GM12878 (cell line): ENCODE data around the gene UBASH3A. TPM values are rescaled to one million over a fixed set of nuclear protein-coding genes. Genes with fewer than 3 reads are reported as not detected.

Source experiments
- ATAC-seq: fragments of 200-7000 bp; cut with Tn5 transposase; 3 replicates; pipeline ENCODE4 v1.9.1; 2020; ENCODE audit warnings: mild to moderate bottlenecking, moderate library complexity
- BruUV-seq: library from RNA; stranded (reverse); fragments of 400-500 nt; replicated peaks from 2 replicates; lab custom pipeline; 2021; lab: Mats Ljungman, UMichigan
- CTCF ChIA-PET: fragments of 300-600 bp; sonication (Branson Sonifier 250); formaldehyde crosslinking; extraction: SDS; loops from one replicate; lab custom pipeline; 2021; ENCODE audit warnings: inconsistent platforms; lab: Yijun Ruan, JAX
- POLR2A ChIA-PET: fragments of 350-600 bp; formaldehyde crosslinking; extraction: SDS; loops from one replicate; lab custom pipeline; 2021; ENCODE audit warnings: inconsistent platforms; lab: Charles Lee
- RAD21 ChIA-PET: fragments of 300-600 bp; sonication (Branson Sonifier 250); formaldehyde crosslinking; loops from one replicate; lab custom pipeline; 2023; ENCODE audit warnings: antibody characterized with exemption; ENCODE audit not compliant: unreplicated experiment; lab: Charles Lee
- SMC1A ChIA-PET: fragments of 300-600 bp; sonication (Branson Sonifier 250); formaldehyde crosslinking; loops from one replicate; lab custom pipeline; 2023; ENCODE audit not compliant: unreplicated experiment, uncharacterized antibody; lab: Charles Lee
- DNase-seq: peaks from one replicate; pipeline ENCODE4 v3.0.0-alpha.2; 2011; ENCODE audit warnings: low read depth, low spot score
- FAIRE-seq: peaks from 3 replicates; lab custom pipeline; 2011; peaks lifted over from hg19 to GRCh38; lab: Jason Lieb, UNC
- H2AFZ ChIP-seq: 2 replicates; pipeline ENCODE4 v1.6.0; 2011; ENCODE audit warnings: low read depth, low read length, control low read depth; ENCODE audit not compliant: control insufficient read depth
- H3K27ac ChIP-seq: 2 replicates; pipeline ENCODE4 v1.5.1; 2011; ENCODE audit warnings: control low read depth; ENCODE audit not compliant: control insufficient read depth, insufficient read depth
- H3K27me3 ChIP-seq, 2 experiments: replicated peaks in 1 of 2; 2 replicates each; pipeline versions ENCODE4 v1.6.0 to v1.6.1; 2011; ENCODE audit warnings: low read length in 1 of 2; ENCODE audit not compliant: control insufficient read depth in 2 of 2, insufficient read depth in 2 of 2
- H3K36me3 ChIP-seq, 2 experiments: 2 replicates each; pipeline ENCODE4 v1.5.1; 2011; ENCODE audit warnings: low read length in 1 of 2; ENCODE audit not compliant: control insufficient read depth in 2 of 2, insufficient read depth in 2 of 2
- H3K4me1 ChIP-seq: 2 replicates; pipeline ENCODE4 v1.6.1; 2011; ENCODE audit warnings: mild to moderate bottlenecking, low read length, moderate library complexity, mixed read lengths; ENCODE audit not compliant: control insufficient read depth, insufficient read depth
- H3K4me2 ChIP-seq: 2 replicates; pipeline ENCODE4 v1.6.0; 2011; ENCODE audit warnings: control low read depth; ENCODE audit not compliant: control insufficient read depth, insufficient read depth
- H3K4me3 ChIP-seq: fragments of 200-600 bp; sonication (generic); 2 replicates; pipeline ENCODE4 v1.5.1; 2016
- H3K79me2 ChIP-seq: 2 replicates; pipeline ENCODE4 v1.6.0; 2011; ENCODE audit warnings: low read length; ENCODE audit not compliant: control insufficient read depth, insufficient read depth
- H3K9ac ChIP-seq: 2 replicates; pipeline ENCODE4 v1.8.0; 2011; ENCODE audit warnings: low read length, control low read depth, mixed read lengths; ENCODE audit not compliant: control insufficient read depth, insufficient read depth
- H3K9me3 ChIP-seq: replicated peaks from 3 replicates; pipeline ENCODE4 v1.5.1; 2011; ENCODE audit warnings: mild to moderate bottlenecking, low read length; ENCODE audit not compliant: control insufficient read depth, insufficient read depth
- H4K20me1 ChIP-seq: 2 replicates; pipeline ENCODE4 v1.6.0; 2011; ENCODE audit not compliant: control insufficient read depth, insufficient read depth
- FOXM1 ChIP-seq: IDR thresholded peaks from 2 replicates; pipeline ENCODE4 v1.6.1; 2012; ENCODE audit warnings: low read depth, mild to moderate bottlenecking, inconsistent platforms, low read length, moderate library complexity
- IKZF1 ChIP-seq: fragments of 450-650 bp; conservative IDR thresholded peaks from 2 replicates; pipeline ENCODE4 v1.6.1; 2017; ENCODE audit warnings: antibody characterized with exemption, mild to moderate bottlenecking
- NFYB ChIP-seq: IDR thresholded peaks from 2 replicates; pipeline ENCODE4 v1.6.1; 2011; ENCODE audit warnings: low read depth, mild to moderate bottlenecking, low read length, improper control_type of control experiment, moderate library complexity; ENCODE audit not compliant: insufficient read depth
- NR2F1 ChIP-seq: fragments of 450-650 bp; conservative IDR thresholded peaks from 2 replicates; pipeline ENCODE4 v1.6.1; 2017; ENCODE audit warnings: mild to moderate bottlenecking
- POLR2AphosphoS2 ChIP-seq: IDR thresholded peaks from 2 replicates; pipeline ENCODE4 v1.6.1; 2011; ENCODE audit warnings: low read depth, mild to moderate bottlenecking, low read length, improper control_type of control experiment, moderate library complexity
- SIN3A ChIP-seq: IDR thresholded peaks from 2 replicates; pipeline ENCODE4 v1.6.1; 2012; ENCODE audit warnings: low read depth, low read length, improper control_type of control experiment
- SMAD1 ChIP-seq: fragments of 450-650 bp; IDR thresholded peaks from 2 replicates; pipeline ENCODE4 v1.6.1; 2018; ENCODE audit warnings: mild to moderate bottlenecking, low read depth; ENCODE audit not compliant: partially characterized antibody
- SMARCA5 ChIP-seq: fragments of 450-650 bp; IDR thresholded peaks from 2 replicates; pipeline ENCODE4 v1.6.1; 2017; ENCODE audit warnings: mild to moderate bottlenecking
- SMC3 ChIP-seq: IDR thresholded peaks from 2 replicates; pipeline ENCODE4 v1.6.1; 2011; ENCODE audit warnings: low read length, improper control_type of control experiment, borderline replicate concordance
- SP1 ChIP-seq: IDR thresholded peaks from one replicate; pipeline ENCODE4 v1.6.1; 2011; ENCODE audit warnings: low read depth, low read length
- ZNF24 ChIP-seq: fragments of 450-650 bp; IDR thresholded peaks from 2 replicates; pipeline ENCODE4 v1.6.1; 2017; ENCODE audit warnings: antibody characterized with exemption, mild to moderate bottlenecking
- WGBS: methylation state at CpG from one replicate; pipeline ENCODE4 v1.1.6; 2016; ENCODE audit warnings: low lambda C conversion rate; ENCODE audit not compliant: insufficient replicate concordance, insufficient coverage; ENCODE audit errors: missing lambda C conversion rate; 5-methylcytosine and 5-hydroxymethylcytosine counted together
- in situ Hi-C: fragments of 300-500 bp; cut with MboI; formaldehyde crosslinking; loops from 9 replicates; pipeline ENCODE4 v1.14.3; 2018; ENCODE audit warnings: mixed read lengths
- intact Hi-C: fragments of 100-400 bp; cut with micrococcal nuclease; formaldehyde crosslinking; loops from one replicate; pipeline ENCODE4 v1.14.2; 2022; ENCODE audit not compliant: unreplicated experiment
- polyA plus RNA-seq, 11 experiments: library from polyadenylated mRNA; depleted of rRNA in 4 of 11; unstranded in 6 of 11; stranded (reverse) in 5 of 11; fragments of >200 nt; fragmentation: Nextera tagmentation in 4 of 11; fragmentation: Illumina TruSeq in 1 of 11; extraction: Ambion mirVana in 4 of 11; extraction: Trizol in 1 of 11; gene quantifications; 1 replicate in 1 of 11; 2 replicates in 10 of 11; pipeline versions ENCODE4 v1.2.1 to v1.2.3, GENCODE V29; 2011 to 2016; ENCODE audit warnings: inconsistent platforms in 2 of 11, missing spikeins in 2 of 11, low read depth in 1 of 11
- total RNA-seq, 4 experiments: library from RNA; depleted of rRNA in 3 of 4; stranded (reverse); fragments of >200 nt in 3 of 4; fragmentation: Illumina TruSeq in 1 of 4; extraction: Trizol in 1 of 4; gene quantifications; 2 replicates each; pipeline versions ENCODE4 v1.2.1 to v1.2.3, GENCODE V29; 2013 to 2021
- TF ChIP-seq, protein P1 (sequence below): IDR thresholded peaks from 2 replicates; pipeline ENCODE4 v1.6.1; 2012; ENCODE audit warnings: low read depth, low read length, improper control_type of control experiment
- TF ChIP-seq, protein P2 (sequence below): fragments of 450-650 bp; IDR thresholded peaks from 2 replicates; pipeline ENCODE4 v1.6.1; 2018; ENCODE audit warnings: mild to moderate bottlenecking, low read depth, moderate library complexity; ENCODE audit not compliant: partially characterized antibody
- TF ChIP-seq, protein P3 (sequence below): fragments of 450-650 bp; IDR thresholded peaks from 2 replicates; pipeline ENCODE4 v1.6.1; 2017; ENCODE audit warnings: antibody characterized with exemption, mild to moderate bottlenecking, moderate library complexity

Gene UBASH3A
- total and polyA plus RNA-seq, 10 of the 15 experiments (the other 5 are each of a cell fraction or from before 2014, with no cell fraction given), result 0.04 to 0.39 (median 0.23) TPM; not detected in 1

DNA sequence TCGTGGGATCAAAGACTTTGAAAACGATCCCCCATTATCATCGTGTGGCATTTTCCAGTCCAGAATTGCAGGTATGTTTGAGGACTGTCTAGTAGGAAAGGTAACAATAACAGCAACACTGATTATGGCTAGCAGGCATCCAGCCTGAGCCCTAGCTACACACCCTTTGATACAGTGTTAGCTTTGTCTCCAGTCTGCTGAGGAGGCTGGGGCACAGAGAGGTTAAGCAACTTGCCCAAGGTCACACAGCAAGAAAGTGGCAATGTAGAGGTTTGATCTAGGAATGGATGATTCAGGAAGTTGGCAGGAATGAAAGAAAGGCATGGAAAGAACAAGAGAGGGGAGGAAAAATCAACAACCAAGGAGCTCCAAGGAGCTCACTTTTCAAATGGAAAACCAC lies 31.2 kb downstream of the UBASH3A start:
- in situ Hi-C loops (no loop called here), intact Hi-C loops (no loop called here)
- ChIA-PET RAD21 (no interaction called here), SMC1A (interaction anchor here (1.5 to 8.6 kb wide), 3 partner anchors 11 to 124 kb away, joined by 3 to 68 read pairs (median 7); no protein-coding TSS in a partner anchor), CTCF (no interaction called here), POLR2A (no interaction called here)
- WGBS, result 78% methylated on average over 3 of the region's 3 CpGs
- Histone ChIP-seq H3K4me3 (no peak overlapping the region), H3K9ac (no peak overlapping the region), H2AFZ (no peak overlapping the region), H3K79me2 (no peaks in the 10 kb centered on the region), H3K9me3 (peaks cover 6% of the 10 kb centered on the region), H3K4me2 (no peak overlapping the region), H3K36me3 (no peaks in the 10 kb centered on the region), H3K27ac (no peak overlapping the region), H3K27me3 (no peaks in the 10 kb centered on the region), H4K20me1 (no peaks in the 10 kb centered on the region), H3K4me1 (peaks cover 7% of the 10 kb centered on the region)
- ATAC-seq (no peak), FAIRE-seq (no peak), DNase-seq (no peak)
- TF ChIP-seq, protein P1, sequence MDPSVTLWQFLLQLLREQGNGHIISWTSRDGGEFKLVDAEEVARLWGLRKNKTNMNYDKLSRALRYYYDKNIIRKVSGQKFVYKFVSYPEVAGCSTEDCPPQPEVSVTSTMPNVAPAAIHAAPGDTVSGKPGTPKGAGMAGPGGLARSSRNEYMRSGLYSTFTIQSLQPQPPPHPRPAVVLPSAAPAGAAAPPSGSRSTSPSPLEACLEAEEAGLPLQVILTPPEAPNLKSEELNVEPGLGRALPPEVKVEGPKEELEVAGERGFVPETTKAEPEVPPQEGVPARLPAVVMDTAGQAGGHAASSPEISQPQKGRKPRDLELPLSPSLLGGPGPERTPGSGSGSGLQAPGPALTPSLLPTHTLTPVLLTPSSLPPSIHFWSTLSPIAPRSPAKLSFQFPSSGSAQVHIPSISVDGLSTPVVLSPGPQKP, result no peak
- TF ChIP-seq SMARCA5 (no peak), NR2F1 (no peak), SMAD1 (no peak), NFYB (no peak), SIN3A (no peak), ZNF24 (no peak), POLR2AphosphoS2 (no peak), SP1 (no peak), FOXM1 (no peak), SMC3 (no peak), IKZF1 (no peak)
- TF ChIP-seq, protein P2, sequence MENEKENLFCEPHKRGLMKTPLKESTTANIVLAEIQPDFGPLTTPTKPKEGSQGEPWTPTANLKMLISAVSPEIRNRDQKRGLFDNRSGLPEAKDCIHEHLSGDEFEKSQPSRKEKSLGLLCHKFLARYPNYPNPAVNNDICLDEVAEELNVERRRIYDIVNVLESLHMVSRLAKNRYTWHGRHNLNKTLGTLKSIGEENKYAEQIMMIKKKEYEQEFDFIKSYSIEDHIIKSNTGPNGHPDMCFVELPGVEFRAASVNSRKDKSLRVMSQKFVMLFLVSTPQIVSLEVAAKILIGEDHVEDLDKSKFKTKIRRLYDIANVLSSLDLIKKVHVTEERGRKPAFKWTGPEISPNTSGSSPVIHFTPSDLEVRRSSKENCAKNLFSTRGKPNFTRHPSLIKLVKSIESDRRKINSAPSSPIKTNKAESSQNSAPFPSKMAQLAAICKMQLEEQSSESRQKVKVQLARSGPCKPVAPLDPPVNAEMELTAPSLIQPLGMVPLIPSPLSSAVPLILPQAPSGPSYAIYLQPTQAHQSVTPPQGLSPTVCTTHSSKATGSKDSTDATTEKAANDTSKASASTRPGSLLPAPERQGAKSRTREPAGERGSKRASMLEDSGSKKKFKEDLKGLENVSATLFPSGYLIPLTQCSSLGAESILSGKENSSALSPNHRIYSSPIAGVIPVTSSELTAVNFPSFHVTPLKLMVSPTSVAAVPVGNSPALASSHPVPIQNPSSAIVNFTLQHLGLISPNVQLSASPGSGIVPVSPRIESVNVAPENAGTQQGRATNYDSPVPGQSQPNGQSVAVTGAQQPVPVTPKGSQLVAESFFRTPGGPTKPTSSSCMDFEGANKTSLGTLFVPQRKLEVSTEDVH, result no peak
- TF ChIP-seq, protein P3, sequence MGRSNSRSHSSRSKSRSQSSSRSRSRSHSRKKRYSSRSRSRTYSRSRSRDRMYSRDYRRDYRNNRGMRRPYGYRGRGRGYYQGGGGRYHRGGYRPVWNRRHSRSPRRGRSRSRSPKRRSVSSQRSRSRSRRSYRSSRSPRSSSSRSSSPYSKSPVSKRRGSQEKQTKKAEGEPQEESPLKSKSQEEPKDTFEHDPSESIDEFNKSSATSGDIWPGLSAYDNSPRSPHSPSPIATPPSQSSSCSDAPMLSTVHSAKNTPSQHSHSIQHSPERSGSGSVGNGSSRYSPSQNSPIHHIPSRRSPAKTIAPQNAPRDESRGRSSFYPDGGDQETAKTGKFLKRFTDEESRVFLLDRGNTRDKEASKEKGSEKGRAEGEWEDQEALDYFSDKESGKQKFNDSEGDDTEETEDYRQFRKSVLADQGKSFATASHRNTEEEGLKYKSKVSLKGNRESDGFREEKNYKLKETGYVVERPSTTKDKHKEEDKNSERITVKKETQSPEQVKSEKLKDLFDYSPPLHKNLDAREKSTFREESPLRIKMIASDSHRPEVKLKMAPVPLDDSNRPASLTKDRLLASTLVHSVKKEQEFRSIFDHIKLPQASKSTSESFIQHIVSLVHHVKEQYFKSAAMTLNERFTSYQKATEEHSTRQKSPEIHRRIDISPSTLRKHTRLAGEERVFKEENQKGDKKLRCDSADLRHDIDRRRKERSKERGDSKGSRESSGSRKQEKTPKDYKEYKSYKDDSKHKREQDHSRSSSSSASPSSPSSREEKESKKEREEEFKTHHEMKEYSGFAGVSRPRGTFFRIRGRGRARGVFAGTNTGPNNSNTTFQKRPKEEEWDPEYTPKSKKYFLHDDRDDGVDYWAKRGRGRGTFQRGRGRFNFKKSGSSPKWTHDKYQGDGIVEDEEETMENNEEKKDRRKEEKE, result no peak
- no TSS peak for BruUV-seq
